GM12878 (cell line): ENCODE measurements around the gene HAND1. TPM values are rescaled to one million over a fixed set of nuclear protein-coding genes. Genes with fewer than 3 reads are reported as not detected.

ENCODE experiments used
- ATAC-seq: fragments of 200-7000 bp; cut with Tn5 transposase; 3 replicates; pipeline ENCODE4 v1.9.1; 2020; ENCODE audit warnings: mild to moderate bottlenecking, moderate library complexity
- BruUV-seq: library from RNA; stranded (reverse); fragments of 400-500 nt; replicated peaks from 2 replicates; lab custom pipeline; 2021; lab: Mats Ljungman, UMichigan
- CTCF ChIA-PET: fragments of 300-600 bp; sonication (Branson Sonifier 250); formaldehyde crosslinking; extraction: SDS; loops from one replicate; lab custom pipeline; 2021; ENCODE audit warnings: inconsistent platforms; lab: Yijun Ruan, JAX
- POLR2A ChIA-PET: fragments of 350-600 bp; formaldehyde crosslinking; extraction: SDS; loops from one replicate; lab custom pipeline; 2021; ENCODE audit warnings: inconsistent platforms; lab: Charles Lee
- RAD21 ChIA-PET: fragments of 300-600 bp; sonication (Branson Sonifier 250); formaldehyde crosslinking; loops from one replicate; lab custom pipeline; 2023; ENCODE audit warnings: antibody characterized with exemption; ENCODE audit not compliant: unreplicated experiment; lab: Charles Lee
- SMC1A ChIA-PET: fragments of 300-600 bp; sonication (Branson Sonifier 250); formaldehyde crosslinking; loops from one replicate; lab custom pipeline; 2023; ENCODE audit not compliant: unreplicated experiment, uncharacterized antibody; lab: Charles Lee
- DNase-seq: peaks from one replicate; pipeline ENCODE4 v3.0.0-alpha.2; 2011; ENCODE audit warnings: low read depth, low spot score
- FAIRE-seq: peaks from 3 replicates; lab custom pipeline; 2011; peaks lifted over from hg19 to GRCh38; lab: Jason Lieb, UNC
- H2AFZ ChIP-seq: 2 replicates; pipeline ENCODE4 v1.6.0; 2011; ENCODE audit warnings: low read depth, low read length, control low read depth; ENCODE audit not compliant: control insufficient read depth
- H3K27ac ChIP-seq: 2 replicates; pipeline ENCODE4 v1.5.1; 2011; ENCODE audit warnings: control low read depth; ENCODE audit not compliant: control insufficient read depth, insufficient read depth
- H3K27me3 ChIP-seq, 2 experiments: replicated peaks in 1 of 2; 2 replicates each; pipeline versions ENCODE4 v1.6.0 to v1.6.1; 2011; ENCODE audit warnings: low read length in 1 of 2; ENCODE audit not compliant: control insufficient read depth in 2 of 2, insufficient read depth in 2 of 2
- H3K36me3 ChIP-seq, 2 experiments: 2 replicates each; pipeline ENCODE4 v1.5.1; 2011; ENCODE audit warnings: low read length in 1 of 2; ENCODE audit not compliant: control insufficient read depth in 2 of 2, insufficient read depth in 2 of 2
- H3K4me1 ChIP-seq: 2 replicates; pipeline ENCODE4 v1.6.1; 2011; ENCODE audit warnings: mild to moderate bottlenecking, low read length, moderate library complexity, mixed read lengths; ENCODE audit not compliant: control insufficient read depth, insufficient read depth
- H3K4me2 ChIP-seq: 2 replicates; pipeline ENCODE4 v1.6.0; 2011; ENCODE audit warnings: control low read depth; ENCODE audit not compliant: control insufficient read depth, insufficient read depth
- H3K4me3 ChIP-seq: fragments of 200-600 bp; sonication (generic); 2 replicates; pipeline ENCODE4 v1.5.1; 2016
- H3K79me2 ChIP-seq: 2 replicates; pipeline ENCODE4 v1.6.0; 2011; ENCODE audit warnings: low read length; ENCODE audit not compliant: control insufficient read depth, insufficient read depth
- H3K9ac ChIP-seq: 2 replicates; pipeline ENCODE4 v1.8.0; 2011; ENCODE audit warnings: low read length, control low read depth, mixed read lengths; ENCODE audit not compliant: control insufficient read depth, insufficient read depth
- H3K9me3 ChIP-seq: replicated peaks from 3 replicates; pipeline ENCODE4 v1.5.1; 2011; ENCODE audit warnings: mild to moderate bottlenecking, low read length; ENCODE audit not compliant: control insufficient read depth, insufficient read depth
- H4K20me1 ChIP-seq: 2 replicates; pipeline ENCODE4 v1.6.0; 2011; ENCODE audit not compliant: control insufficient read depth, insufficient read depth
- ATF7 ChIP-seq: fragments of 450-650 bp; IDR thresholded peaks from 2 replicates; pipeline ENCODE4 v1.6.1; 2016; ENCODE audit warnings: low read depth, mild to moderate bottlenecking
- CBFB ChIP-seq: IDR thresholded peaks from 2 replicates; pipeline ENCODE4 v1.6.1; 2016; ENCODE audit warnings: antibody characterized with exemption, low read depth
- CBX3 ChIP-seq: fragments of 200-600 bp; sonication (generic); IDR thresholded peaks from 2 replicates; pipeline ENCODE4 v1.6.1; 2016; ENCODE audit warnings: low read depth, borderline replicate concordance
- CREB1 ChIP-seq: IDR thresholded peaks from 2 replicates; pipeline ENCODE4 v1.6.1; 2012; ENCODE audit warnings: low read depth, mild to moderate bottlenecking, inconsistent platforms
- EZH2 ChIP-seq: IDR thresholded peaks from 2 replicates; pipeline ENCODE4 v1.6.1; 2012; ENCODE audit warnings: low read depth, mild to moderate bottlenecking, control low read depth, inconsistent platforms, low read length, borderline replicate concordance; ENCODE audit not compliant: control insufficient read depth
- FOXM1 ChIP-seq: IDR thresholded peaks from 2 replicates; pipeline ENCODE4 v1.6.1; 2012; ENCODE audit warnings: low read depth, mild to moderate bottlenecking, inconsistent platforms, low read length, moderate library complexity
- IRF4 ChIP-seq: IDR thresholded peaks from 2 replicates; pipeline ENCODE4 v1.6.1; 2011; ENCODE audit warnings: low read depth, low read length
- LARP7 ChIP-seq: fragments of 450-650 bp; IDR thresholded peaks from 2 replicates; pipeline ENCODE4 v1.6.1; 2017; ENCODE audit warnings: mild to moderate bottlenecking
- RB1 ChIP-seq: fragments of 450-650 bp; formaldehyde crosslinking; IDR thresholded peaks from 2 replicates; pipeline ENCODE4 v1.6.1; 2017; ENCODE audit warnings: mild to moderate bottlenecking, borderline replicate concordance
- SMC3 ChIP-seq: IDR thresholded peaks from 2 replicates; pipeline ENCODE4 v1.6.1; 2011; ENCODE audit warnings: low read length, improper control_type of control experiment, borderline replicate concordance
- WRNIP1 ChIP-seq: IDR thresholded peaks from 2 replicates; pipeline ENCODE4 v1.6.1; 2011; ENCODE audit warnings: low read depth, low read length, improper control_type of control experiment, borderline replicate concordance
- ZNF384 ChIP-seq: IDR thresholded peaks from 2 replicates; pipeline ENCODE4 v1.6.1; 2012; ENCODE audit warnings: low read depth, mild to moderate bottlenecking, low read length, improper control_type of control experiment, borderline replicate concordance
- WGBS: methylation state at CpG from one replicate; pipeline ENCODE4 v1.1.6; 2016; ENCODE audit warnings: low lambda C conversion rate; ENCODE audit not compliant: insufficient replicate concordance, insufficient coverage; ENCODE audit errors: missing lambda C conversion rate; 5-methylcytosine and 5-hydroxymethylcytosine counted together
- in situ Hi-C: fragments of 300-500 bp; cut with MboI; formaldehyde crosslinking; loops from 9 replicates; pipeline ENCODE4 v1.14.3; 2018; ENCODE audit warnings: mixed read lengths
- intact Hi-C: fragments of 100-400 bp; cut with micrococcal nuclease; formaldehyde crosslinking; loops from one replicate; pipeline ENCODE4 v1.14.2; 2022; ENCODE audit not compliant: unreplicated experiment
- polyA plus RNA-seq, 11 experiments: library from polyadenylated mRNA; depleted of rRNA in 4 of 11; unstranded in 6 of 11; stranded (reverse) in 5 of 11; fragments of >200 nt; fragmentation: Nextera tagmentation in 4 of 11; fragmentation: Illumina TruSeq in 1 of 11; extraction: Ambion mirVana in 4 of 11; extraction: Trizol in 1 of 11; gene quantifications; 1 replicate in 1 of 11; 2 replicates in 10 of 11; pipeline versions ENCODE4 v1.2.1 to v1.2.3, GENCODE V29; 2011 to 2016; ENCODE audit warnings: inconsistent platforms in 2 of 11, missing spikeins in 2 of 11, low read depth in 1 of 11
- total RNA-seq, 4 experiments: library from RNA; depleted of rRNA in 3 of 4; stranded (reverse); fragments of >200 nt in 3 of 4; fragmentation: Illumina TruSeq in 1 of 4; extraction: Trizol in 1 of 4; gene quantifications; 2 replicates each; pipeline versions ENCODE4 v1.2.1 to v1.2.3, GENCODE V29; 2013 to 2021
- TF ChIP-seq, protein P1 (sequence below): IDR thresholded peaks from 2 replicates; pipeline ENCODE4 v1.6.1; 2012; ENCODE audit warnings: low read depth, low read length, improper control_type of control experiment
- TF ChIP-seq, protein P2 (sequence below): fragments of 150-350 bp; IDR thresholded peaks from 2 replicates; pipeline ENCODE4 v1.6.1; 2014; ENCODE audit warnings: mild to moderate bottlenecking, low read depth, low read length

HAND1 gene
- total and polyA plus RNA-seq, 10 of the 15 experiments (the other 5 are each of a cell fraction or from before 2014, with no cell fraction given) = 0.06 to 0.41 (median 0.27) TPM; not detected in 4

DNA sequence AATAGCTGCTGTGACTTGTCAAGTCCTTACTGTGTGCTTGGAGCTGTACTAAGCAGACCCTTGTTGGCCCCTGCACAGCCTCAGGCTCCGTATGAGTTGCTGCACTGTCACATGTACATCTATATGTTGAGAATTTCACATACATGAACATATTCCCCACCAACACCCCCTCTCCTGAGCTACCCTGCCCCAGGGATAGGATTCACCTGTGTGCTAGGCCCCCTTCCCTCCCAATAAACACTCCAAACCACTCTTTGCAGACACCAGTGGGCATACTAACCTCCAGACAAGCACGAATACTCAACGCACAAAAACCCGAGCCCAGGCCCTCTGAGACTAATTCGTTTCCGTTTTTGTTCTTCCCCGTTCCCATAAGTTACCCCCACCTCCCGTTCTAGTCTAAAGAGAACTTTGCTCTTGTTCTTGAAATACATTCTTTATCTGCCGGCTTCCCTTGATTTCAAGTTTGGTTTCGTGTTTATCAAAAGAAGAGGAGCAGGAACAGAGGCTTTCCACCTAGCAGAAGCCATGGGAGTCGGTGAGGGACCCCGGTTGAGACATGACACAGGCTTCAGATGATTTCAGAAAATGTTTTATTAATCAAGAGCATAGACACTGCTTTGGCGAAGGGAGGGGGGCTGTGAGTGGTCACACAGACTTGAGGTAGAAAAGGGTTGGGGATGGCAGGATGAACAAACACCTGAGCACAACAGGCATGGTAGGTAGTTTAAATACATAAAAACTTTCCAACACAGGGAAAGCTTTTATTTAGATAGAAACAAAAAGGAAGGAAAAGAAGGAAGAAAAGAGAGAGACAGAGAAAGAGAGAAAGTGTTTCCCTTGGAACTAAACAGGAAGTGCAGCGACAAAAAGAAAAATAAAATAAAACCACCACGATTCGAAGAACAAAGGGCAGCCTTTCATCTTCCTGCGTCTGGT is 3.4 kb downstream of the HAND1 start:
- no peak overlapping the region for H3K9ac ChIP-seq
- in situ Hi-C loops (no loop called here), intact Hi-C loops (no loop called here)
- no peak overlapping the region for H2AFZ ChIP-seq
- ChIA-PET CTCF (interaction anchor here (1.2 kb wide), 1 partner anchor 101 kb away, joined by 4 read pairs; no protein-coding TSS in a partner anchor), SMC1A (interaction anchor here (0.6 kb wide), 1 partner anchor 41 kb away, joined by 3 read pairs; no protein-coding TSS in a partner anchor), RAD21 (no interaction called here), POLR2A (no interaction called here)
- 23% methylated on average over 17 of the region's 17 CpGs for WGBS
- DNase-seq = no peak
- no peak overlapping the region for H3K27ac ChIP-seq
- TF ChIP-seq SMC3 = no peak
- no peak for TF ChIP-seq FOXM1
- TF ChIP-seq WRNIP1 = no peak
- no peak for TF ChIP-seq RB1
- no peak for TF ChIP-seq EZH2
- TF ChIP-seq ATF7 = no peak
- no peak for TF ChIP-seq LARP7
- TF ChIP-seq IRF4 = no peak
- no peak for TF ChIP-seq CBFB
- TF ChIP-seq CREB1 = no peak
- no peak for TF ChIP-seq ZNF384
- TF ChIP-seq, protein P1, sequence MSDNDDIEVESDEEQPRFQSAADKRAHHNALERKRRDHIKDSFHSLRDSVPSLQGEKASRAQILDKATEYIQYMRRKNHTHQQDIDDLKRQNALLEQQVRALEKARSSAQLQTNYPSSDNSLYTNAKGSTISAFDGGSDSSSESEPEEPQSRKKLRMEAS = no peak
- no peak for TF ChIP-seq CBX3
- TF ChIP-seq, protein P2, sequence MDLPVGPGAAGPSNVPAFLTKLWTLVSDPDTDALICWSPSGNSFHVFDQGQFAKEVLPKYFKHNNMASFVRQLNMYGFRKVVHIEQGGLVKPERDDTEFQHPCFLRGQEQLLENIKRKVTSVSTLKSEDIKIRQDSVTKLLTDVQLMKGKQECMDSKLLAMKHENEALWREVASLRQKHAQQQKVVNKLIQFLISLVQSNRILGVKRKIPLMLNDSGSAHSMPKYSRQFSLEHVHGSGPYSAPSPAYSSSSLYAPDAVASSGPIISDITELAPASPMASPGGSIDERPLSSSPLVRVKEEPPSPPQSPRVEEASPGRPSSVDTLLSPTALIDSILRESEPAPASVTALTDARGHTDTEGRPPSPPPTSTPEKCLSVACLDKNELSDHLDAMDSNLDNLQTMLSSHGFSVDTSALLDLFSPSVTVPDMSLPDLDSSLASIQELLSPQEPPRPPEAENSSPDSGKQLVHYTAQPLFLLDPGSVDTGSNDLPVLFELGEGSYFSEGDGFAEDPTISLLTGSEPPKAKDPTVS = no peak
- no peaks in the 10 kb centered on the region; the same call in 2 of the 3 replicates for H3K9me3 ChIP-seq
- FAIRE-seq = no peak
- H3K4me1 ChIP-seq = peaks cover 11% of the 10 kb centered on the region
- no peak for ATAC-seq
- H4K20me1 ChIP-seq = no peaks in the 10 kb centered on the region
- BruUV-seq = no TSS peak
- H3K27me3 ChIP-seq = peaks cover 33 to 45% of the 10 kb centered on the region in 2 experiments
- H3K36me3 ChIP-seq = no peaks in the 10 kb centered on the region
- no peak overlapping the region for H3K4me3 ChIP-seq
- no peak overlapping the region for H3K4me2 ChIP-seq
- no peaks in the 10 kb centered on the region for H3K79me2 ChIP-seq
